ENCODE measurements around the gene ABHD2.

DNA sequence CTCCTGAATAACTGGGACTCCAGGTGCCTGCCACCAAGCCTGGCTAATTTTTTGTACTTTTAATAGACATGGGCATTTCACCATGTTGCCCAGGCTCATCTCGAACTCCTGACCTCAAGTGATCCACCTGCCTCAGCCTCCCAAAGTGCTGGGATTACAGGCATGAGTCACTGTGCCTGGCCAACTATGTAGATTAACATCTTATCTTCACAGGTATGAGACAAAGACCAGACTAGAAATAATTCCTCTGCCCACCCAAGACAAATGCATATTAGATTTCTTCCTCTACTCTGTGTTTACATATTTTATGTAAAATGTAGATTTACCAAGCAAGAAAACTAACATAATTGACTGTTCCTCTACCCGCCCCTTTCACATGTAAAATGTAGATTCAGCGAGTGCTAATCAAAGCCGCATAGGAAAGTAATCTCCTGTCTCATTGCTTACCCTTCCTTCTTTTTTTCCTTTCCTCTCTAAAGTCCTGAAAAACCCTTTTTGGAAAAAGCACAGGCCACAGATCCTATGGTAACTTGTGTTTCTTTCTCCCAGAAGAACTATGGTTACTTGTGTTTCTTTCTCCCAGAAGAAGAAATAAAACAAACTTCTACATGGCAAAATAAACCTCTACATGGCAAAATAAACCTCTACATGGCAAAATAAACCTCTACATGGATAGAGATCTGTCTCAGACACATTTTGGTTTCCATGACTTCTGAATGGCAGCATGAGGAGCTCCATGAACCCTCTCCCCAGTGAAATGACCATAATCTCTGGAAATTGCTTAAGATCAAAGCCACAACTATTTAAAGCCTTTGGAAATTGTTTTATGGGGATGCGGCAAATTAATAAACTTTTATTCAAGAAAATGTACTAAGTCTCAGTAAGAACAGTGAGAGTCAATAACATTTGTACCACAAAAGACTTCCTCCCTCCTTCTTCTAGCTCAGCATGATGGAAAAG lies 9.1 kb upstream of the ABHD2 start:
- TF ChIP-seq, protein P1, sequence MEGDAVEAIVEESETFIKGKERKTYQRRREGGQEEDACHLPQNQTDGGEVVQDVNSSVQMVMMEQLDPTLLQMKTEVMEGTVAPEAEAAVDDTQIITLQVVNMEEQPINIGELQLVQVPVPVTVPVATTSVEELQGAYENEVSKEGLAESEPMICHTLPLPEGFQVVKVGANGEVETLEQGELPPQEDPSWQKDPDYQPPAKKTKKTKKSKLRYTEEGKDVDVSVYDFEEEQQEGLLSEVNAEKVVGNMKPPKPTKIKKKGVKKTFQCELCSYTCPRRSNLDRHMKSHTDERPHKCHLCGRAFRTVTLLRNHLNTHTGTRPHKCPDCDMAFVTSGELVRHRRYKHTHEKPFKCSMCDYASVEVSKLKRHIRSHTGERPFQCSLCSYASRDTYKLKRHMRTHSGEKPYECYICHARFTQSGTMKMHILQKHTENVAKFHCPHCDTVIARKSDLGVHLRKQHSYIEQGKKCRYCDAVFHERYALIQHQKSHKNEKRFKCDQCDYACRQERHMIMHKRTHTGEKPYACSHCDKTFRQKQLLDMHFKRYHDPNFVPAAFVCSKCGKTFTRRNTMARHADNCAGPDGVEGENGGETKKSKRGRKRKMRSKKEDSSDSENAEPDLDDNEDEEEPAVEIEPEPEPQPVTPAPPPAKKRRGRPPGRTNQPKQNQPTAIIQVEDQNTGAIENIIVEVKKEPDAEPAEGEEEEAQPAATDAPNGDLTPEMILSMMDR (IDR thresholded peaks at IDR 0.05), result no peak
- TF ChIP-seq POLR2A (IDR thresholded peaks at IDR 0.05), result no peak

Data from heart left ventricle (tissue), 13 donors.